GM12878 (cell line): Measurements from ENCODE around the gene AKAP13.

Source experiments
- PKNOX1 ChIP-seq: fragments of 450-650 bp; IDR thresholded peaks from 2 replicates; pipeline ENCODE4 v1.6.1; 2016; ENCODE audit warnings: mild to moderate bottlenecking
- POLR2AphosphoS5 ChIP-seq: IDR thresholded peaks from 2 replicates; pipeline ENCODE4 v1.6.1; 2011; ENCODE audit warnings: mild to moderate bottlenecking, low read length, inconsistent platforms
- SRF ChIP-seq, 2 experiments: IDR thresholded peaks; 2 replicates each; pipeline ENCODE4 v1.6.1; 2011; ENCODE audit warnings: low read depth in 2 of 2, low read length in 2 of 2, mild to moderate bottlenecking in 1 of 2, moderate library complexity in 1 of 2

- no peak for TF ChIP-seq PKNOX1
- no peak for TF ChIP-seq POLR2AphosphoS5
- no peak for TF ChIP-seq SRF (IDR thresholded peaks at IDR 0.05; ENCODE audit: low read depth in 2 of 2, low read length in 2 of 2)
These were observed 126.7 kb downstream of the AKAP13 start for GRCh38 chr15:85507114-85507513.
